Jurkat, Clone E6-1 (cell line): Measurements from ENCODE around the gene VARS1.

Experiments used
- DNase-seq: peaks from one replicate; pipeline ENCODE4 v3.0.0-alpha.2; 2011; ENCODE audit warnings: low read depth, low spot score
- H3K4me3 ChIP-seq: 2 replicates; pipeline ENCODE4 v1.5.1; 2011; ENCODE audit warnings: mild to moderate bottlenecking, low read length, control low read depth, moderate library complexity

Gene VARS1

GRCh38 chr6:31758281-31758680 is 37.3 kb downstream of the VARS1 start:
- no peak for DNase-seq
- no peak overlapping the region for H3K4me3 ChIP-seq

GRCh38 chr6:31752739-31753319 is 42.7 kb downstream of the VARS1 start:
- no peak for DNase-seq
- H3K4me3 ChIP-seq, result no peak overlapping the region

DNA sequence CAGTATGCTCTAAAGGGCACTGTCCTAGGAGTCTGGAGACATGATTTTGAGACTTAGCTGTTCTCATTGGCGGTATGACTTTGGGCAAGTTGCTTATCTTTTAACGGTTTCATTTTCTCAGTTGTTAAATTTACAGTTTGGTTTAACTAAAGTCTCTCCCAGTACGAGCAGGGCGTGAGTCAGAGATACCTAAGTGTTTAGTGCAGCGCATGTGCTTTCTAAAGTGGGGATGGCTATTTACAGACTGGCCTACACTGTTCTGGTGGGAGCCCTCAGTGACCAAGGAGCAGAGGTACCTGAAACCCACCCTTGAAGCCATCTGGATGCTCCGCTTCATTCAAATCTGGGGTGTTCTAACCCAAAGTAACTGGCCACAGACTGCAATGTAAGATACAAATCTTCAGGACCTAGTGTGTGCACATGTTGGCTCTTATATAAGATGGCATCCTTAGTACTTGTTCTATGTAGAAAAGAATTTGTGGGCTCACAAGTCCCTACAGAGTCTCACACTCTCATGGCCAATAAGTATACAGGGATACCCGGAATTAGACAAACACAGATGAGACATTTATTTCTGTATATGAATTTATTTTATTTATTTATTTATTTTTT is 45.0 kb downstream of the VARS1 start:
- no peak overlapping the region for H3K4me3 ChIP-seq
- DNase-seq, result no peak

- H3K4me3 ChIP-seq, result no peak overlapping the region
- DNase-seq, result no peak
Measured at GRCh38 chr6:31749301-31750036, 46.1 kb downstream of the VARS1 start.
